GM21447 (cell line): Measurements from ENCODE around the gene RAMAC.
"Not testable (repeated sequence)": the region's sequence is repeated elsewhere in the genome, so short reads cannot be mapped to it uniquely, and the experiment has no call there.

Experiments used
- ATAC-seq: cut with Tn5 transposase; IDR thresholded peaks from one replicate; pipeline ENCODE4 v1.9.1; 2021; ENCODE audit not compliant: unreplicated experiment

Gene RAMAC

DNA sequence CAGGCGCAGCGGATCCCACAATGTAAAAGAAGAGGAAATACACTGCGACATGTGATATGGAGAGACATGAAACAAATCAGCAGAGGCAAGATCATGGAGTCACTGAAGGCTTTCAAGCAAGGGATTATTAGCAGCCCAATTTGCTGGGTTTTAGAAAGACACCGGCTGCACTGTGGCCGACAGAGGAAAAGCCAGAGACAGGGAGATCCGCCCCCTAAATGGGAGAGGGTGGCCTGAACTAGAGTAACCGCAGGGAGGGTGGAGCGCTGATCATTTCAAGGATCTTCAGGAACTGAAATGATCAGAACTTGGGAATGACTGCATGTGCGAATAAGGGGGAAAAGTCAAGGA is 26.0 kb downstream of the RAMAC start:
- ATAC-seq, result no peak

DNA sequence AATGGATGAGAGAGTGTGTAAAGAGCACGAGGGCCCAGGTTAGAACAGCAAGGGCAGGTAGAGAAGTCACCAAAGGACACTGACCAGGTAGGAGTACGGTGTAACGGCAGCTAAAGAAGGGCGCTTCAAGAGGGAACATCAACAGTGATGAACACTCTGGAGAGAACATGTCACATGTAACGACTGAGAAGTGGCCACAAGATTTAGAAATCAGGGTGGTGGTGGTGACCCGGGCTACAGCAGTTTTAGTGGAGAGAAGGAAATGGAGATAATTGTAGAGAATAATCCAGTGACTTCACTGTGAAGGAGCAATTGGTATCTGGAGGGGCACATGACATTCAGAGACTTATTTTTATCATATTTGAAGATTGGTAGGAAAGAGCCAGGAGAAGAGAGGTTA is 26.6 kb downstream of the RAMAC start:
- no peak for ATAC-seq

DNA sequence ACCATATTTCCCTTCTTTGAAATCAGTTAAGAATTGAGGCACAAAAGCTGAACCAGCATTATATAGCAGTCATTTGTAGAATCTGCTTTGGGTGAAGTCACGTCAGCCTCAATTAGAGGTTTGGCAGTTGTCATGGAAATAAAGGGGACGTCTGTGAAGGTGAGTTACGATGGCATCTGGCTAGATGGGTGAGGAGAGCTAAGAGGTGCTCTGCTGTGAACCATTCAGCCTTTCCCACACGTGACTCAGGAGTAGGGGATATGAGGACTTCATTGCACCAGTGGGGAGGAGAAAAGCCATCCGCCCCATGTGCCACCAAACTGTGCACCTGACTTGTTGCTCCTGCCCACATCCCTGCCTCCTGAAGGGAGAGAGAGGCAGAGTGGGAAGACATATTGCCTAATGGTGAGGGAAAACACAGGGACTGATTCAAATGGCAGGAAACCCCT is 28.2 kb downstream of the RAMAC start:
- no peak for ATAC-seq

DNA sequence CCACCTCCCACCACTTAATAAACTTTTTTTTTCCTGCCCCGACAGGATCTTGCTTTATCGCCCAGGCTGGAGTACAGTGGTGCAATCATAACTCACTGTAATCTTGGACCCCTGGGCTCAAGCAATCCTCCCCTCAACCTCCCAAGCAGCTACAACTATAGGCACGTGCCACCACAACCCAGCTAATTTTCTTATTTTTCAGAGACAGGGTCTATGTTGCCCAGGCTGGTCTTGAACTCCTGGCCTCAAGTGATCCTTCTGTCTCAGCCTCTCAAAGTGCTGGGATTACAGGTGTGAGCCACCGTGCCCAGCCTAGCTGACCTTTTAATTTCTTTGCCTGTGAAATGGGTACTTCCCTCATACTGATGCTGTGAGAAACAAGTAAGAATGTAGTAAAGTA is 29.4 kb downstream of the RAMAC start:
- ATAC-seq, result no peak

DNA sequence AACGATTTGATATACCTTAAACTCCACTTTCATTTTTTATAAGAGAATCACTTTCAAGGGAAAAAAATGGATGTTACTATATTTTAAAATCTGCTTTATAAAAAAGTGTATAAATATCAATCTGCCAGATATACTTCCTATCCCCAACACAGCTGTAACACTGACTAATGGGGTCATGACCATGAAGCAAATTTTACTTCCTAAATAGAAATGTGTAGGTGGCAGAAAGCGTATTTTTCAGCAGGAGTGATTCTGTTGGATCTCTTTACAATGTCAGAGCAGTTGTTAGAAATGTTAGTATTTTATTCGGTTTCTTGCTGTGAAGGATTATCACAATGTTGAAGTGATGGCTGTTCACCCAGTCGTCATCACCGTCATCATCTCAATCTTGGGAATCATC is 30.9 kb downstream of the RAMAC start:
- no peak for ATAC-seq

DNA sequence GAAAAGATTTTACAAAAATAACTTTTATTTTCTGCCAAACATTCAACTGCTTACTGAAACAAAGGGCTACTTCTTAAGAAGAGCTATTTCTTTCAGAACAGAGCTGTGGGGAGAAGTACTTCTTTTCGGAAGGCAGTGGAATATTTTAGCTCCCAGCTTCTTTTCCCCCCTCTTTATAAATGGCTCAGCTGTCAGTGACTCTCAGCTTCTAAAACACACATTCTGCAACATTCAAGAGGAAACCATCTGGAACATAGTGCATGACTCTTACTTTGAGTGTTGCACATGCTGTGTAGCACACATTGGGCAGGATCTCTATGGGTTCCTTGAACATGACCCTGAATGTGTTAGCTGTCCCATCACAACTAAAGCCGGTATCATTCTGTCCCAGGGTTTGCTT is 32.4 kb downstream of the RAMAC start:
- ATAC-seq, result no peak

DNA sequence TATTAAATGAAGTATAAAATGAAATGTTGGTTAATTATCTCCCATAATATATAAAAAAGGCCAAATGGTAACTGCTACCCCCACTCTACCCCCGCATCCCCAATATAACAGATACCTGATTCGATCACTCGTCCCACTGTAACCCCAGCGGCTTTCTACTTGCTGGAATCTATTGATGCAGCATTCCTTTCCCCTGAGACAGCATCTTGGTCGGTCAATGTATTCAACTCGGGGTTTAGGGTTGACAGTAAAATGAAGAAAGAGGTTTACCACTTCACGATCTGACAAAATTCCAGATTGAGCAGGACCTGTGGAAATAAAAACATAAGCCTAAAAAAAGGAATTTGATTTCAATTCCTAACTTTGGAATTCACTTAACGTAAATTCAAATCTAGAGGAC is 44.0 kb downstream of the RAMAC start:
- ATAC-seq, result no peak

DNA sequence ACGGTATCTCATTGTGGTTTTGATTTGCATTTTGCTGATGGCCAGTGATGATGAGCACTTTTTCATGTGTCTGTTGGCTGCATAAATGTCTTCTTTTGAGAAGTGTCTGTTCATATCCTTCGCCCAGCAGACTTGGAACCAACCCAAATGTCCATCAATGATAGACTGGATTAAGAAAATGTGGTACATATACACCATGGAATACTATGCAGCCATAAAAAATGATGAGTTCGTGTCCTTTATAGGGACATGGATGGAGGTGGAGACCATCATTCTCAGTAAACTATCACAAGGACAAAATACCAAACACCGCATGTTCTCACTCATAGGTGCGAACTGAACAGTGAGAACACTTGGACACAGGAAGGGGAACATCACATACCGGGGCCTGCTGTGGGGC is 45.2 kb downstream of the RAMAC start:
- ATAC-seq, result not testable (repeated sequence)

DNA sequence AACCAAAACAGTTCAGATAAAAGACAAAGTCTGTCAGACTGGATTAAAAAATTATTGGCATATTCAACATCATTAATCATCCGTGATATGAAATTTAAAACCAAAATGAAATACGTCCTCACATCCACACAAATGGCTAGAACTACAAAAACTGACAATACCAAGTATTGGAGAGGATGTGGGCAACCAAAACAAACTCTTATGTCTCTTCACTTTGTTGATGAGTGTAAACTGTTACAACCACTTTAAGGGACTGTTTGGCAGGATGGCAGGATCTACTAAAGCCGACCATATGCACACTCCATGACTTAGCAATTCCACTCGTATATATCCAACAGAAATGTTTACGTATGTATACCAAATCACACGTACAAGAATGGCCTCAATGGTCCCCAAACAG is 50.2 kb downstream of the RAMAC start:
- ATAC-seq, result no peak

DNA sequence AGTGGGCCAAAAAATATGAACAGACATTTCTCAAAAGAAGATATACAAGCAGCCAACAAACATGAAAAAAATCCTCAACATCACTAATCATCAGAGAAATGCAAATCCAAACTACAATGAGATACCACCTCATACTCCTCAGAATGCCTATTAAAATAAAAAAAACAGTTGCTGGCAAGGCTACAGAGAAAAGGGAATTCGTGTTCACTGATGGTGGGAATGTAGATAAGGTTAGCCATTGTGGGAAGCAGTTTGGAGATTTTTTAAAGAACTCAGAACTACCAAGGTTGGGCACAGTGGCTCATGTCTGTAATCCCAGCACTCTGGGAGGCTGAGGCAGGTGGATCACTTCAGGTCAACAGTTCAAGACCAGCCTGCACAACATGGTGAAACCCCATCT is 53.2 kb downstream of the RAMAC start:
- ATAC-seq, result no peak
